T-helper 2 cell (primary cell): ENCODE data around the gene ATP11B.
A peak's percentile ranks its signal among the peaks of the same experiment; 100 is the strongest.
"Not testable (repeated sequence)": the region's sequence is repeated elsewhere in the genome, so short reads cannot be mapped to it uniquely, and the experiment has no call there.

Experiments used
- DNase-seq, 5 experiments: peaks; one replicate each; pipeline versions ENCODE4 v3.0.0 to v3.0.0-alpha.2; 2012 to 2022

ATP11B gene

GRCh38 chr3:182843478-182843877, 50.2 kb downstream of the ATP11B start:
- no peak for DNase-seq

GRCh38 chr3:182848906-182849305, 55.6 kb downstream of the ATP11B start:
- DNase-seq, result no peak

GRCh38 chr3:182855076-182855475, 61.8 kb downstream of the ATP11B start:
- no peak for DNase-seq

GRCh38 chr3:182861348-182861747, 68.0 kb downstream of the ATP11B start:
- DNase-seq, result peak in 1 of 5 experiments; percentile 24

- no peak for DNase-seq
Observed at GRCh38 chr3:182862159-182862860, 69.0 kb downstream of the ATP11B start.

GRCh38 chr3:182869059-182869458, 75.8 kb downstream of the ATP11B start:
- no peak for DNase-seq

GRCh38 chr3:182870917-182871316, 77.6 kb downstream of the ATP11B start:
- not testable (repeated sequence) for DNase-seq

GRCh38 chr3:182879031-182879611, 85.8 kb downstream of the ATP11B start:
- peak in 1 of 5 experiments; percentile 54 for DNase-seq

GRCh38 chr3:182886497-182886896, 93.2 kb downstream of the ATP11B start:
- no peak for DNase-seq

GRCh38 chr3:182889948-182890629, 96.8 kb downstream of the ATP11B start:
- DNase-seq, result no peak

- DNase-seq, result no peak
Observed at GRCh38 chr3:182891364-182891763, 98.1 kb downstream of the ATP11B start.

- DNase-seq, result no peak
Observed at GRCh38 chr3:182892226-182892625, 98.9 kb downstream of the ATP11B start.

- DNase-seq, result no peak
Observed at GRCh38 chr3:182895513-182896112, 102.3 kb downstream of the ATP11B start.

- no peak for DNase-seq
Observed at GRCh38 chr3:182896553-182896952, 103.2 kb downstream of the ATP11B start.

- no peak for DNase-seq
Observed at GRCh38 chr3:182902236-182902635, 108.9 kb downstream of the ATP11B start.

GRCh38 chr3:182904164-182904563, 110.9 kb downstream of the ATP11B start:
- DNase-seq, result no peak

- peak in 1 of 5 experiments; percentile 10 for DNase-seq
Observed at GRCh38 chr3:182905623-182906022, 112.3 kb downstream of the ATP11B start.

- no peak for DNase-seq
Observed at GRCh38 chr3:182906036-182906435, 112.7 kb downstream of the ATP11B start.

- no peak for DNase-seq
Observed at GRCh38 chr3:182908471-182908870, 115.2 kb downstream of the ATP11B start.

- peak in 1 of 5 experiments; percentile 43 for DNase-seq
Observed at GRCh38 chr3:182909318-182910040, 116.2 kb downstream of the ATP11B start.

- DNase-seq, result peak in 1 of 5 experiments; percentile 68
Observed at GRCh38 chr3:182910936-182911781, 117.9 kb downstream of the ATP11B start.

GRCh38 chr3:182911782-182912111, 118.4 kb downstream of the ATP11B start:
- peak in 1 of 5 experiments; percentile 13 for DNase-seq
